HTR-8/SVneo (cell line): Measurements from ENCODE around the gene GABRB3.

Experiments used
- DNase-seq: peaks from one replicate; pipeline ENCODE4 v3.0.0; 2011; ENCODE audit warnings: low spot score, mixed read lengths; ENCODE audit not compliant: insufficient read length
- FAIRE-seq: peaks from 2 replicates; lab custom pipeline; 2011; peaks lifted over from hg19 to GRCh38; lab: Jason Lieb, UNC

GABRB3 gene

DNA sequence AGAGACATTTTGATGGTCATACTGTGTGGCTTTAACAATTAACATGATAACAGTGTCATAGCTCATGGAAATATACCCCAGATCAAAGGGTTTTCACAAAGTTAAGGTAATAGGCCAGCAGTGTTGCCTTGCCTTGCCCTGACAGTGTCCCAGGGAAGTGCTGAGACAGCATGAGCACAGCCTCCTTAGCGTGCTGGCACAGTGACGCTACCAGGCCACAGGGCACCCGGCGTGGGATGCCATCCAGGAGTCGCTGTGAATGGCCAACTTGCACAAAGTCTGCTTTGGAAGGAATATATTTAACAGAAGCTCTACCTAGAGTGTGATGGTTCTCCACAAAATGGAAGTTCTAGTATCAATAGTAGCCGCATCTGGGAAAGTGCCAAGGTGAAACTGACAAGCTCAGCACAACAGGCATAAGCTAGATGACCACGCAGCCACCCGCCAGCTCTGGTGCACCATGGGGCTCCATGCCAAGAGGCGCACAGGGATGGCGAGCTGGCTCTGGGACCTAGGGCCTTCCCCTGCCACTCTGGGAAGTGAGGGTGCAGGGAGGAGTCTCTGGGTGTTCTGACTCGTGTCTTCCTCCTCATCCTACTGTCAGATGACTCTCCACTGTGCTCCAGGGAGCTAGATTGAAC lies 86.2 kb downstream of the GABRB3 start:
- DNase-seq (no peak), FAIRE-seq (no peak)

DNA sequence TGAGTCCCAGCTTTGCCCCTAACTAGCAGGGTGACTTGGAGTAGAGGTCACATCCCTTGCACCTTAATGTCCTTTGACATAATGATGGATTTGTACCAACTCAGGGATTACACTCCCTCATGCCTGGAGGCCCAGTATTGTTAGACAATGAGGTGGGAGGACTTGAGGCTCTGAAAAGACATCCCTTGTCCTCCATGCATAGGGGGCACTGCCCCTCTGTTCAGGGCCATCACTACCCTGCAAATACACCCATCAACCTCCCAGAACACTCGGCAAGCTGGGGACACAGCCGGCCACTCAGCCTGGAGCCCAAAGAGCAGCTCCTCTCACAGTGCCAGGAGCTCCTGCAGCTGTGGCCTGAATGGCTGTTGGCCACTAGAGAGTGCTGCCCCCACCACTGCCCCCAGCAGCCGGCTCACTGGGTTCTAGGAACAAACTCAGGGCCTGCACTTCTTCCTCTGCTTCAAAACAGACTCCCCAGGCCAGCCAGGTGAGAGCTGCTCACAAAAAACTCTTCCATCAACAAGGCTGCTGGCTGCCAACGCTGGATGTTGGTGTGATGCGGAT lies 90.2 kb downstream of the GABRB3 start:
- FAIRE-seq (no peak), DNase-seq (no peak)

DNA sequence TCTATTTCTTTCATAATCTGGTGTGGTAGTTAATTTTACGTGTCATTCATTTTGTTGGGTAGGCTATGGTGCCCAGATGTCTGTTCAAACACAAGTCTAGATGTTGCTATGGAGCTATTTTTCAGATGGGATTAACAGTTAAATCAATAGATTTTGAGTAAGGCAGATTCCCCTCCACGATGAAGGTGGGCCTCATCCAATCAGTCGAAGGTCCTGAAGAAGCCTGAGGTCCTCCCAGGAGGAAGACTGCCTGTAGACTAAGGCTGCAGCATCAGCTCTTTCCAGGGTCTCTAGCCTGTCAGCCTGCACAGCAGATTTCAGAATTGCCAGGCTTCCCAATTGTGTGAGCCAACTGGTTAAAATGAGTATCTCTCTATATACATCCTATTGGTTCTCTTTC lies 92.9 kb downstream of the GABRB3 start:
- no peak for DNase-seq
- FAIRE-seq = no peak

DNA sequence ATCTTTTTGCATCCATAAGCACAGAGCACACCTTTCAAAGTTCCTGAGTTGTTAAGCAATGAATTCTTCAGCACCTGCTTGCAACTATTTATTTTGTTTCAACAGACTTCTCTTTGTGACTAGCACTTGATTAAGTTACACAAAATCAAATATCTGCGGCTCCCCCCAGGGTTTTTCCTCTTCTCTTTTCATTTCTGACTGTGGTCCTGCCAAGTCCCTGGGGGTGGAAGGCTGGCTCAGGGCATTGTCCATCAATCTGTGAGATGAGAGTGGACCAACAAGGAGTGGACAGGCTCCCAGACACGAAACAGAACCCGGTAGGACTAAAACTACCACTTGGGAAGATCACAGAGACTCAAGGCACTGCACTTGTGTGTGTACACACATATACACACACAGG lies 96.8 kb downstream of the GABRB3 start:
- DNase-seq = no peak

DNA sequence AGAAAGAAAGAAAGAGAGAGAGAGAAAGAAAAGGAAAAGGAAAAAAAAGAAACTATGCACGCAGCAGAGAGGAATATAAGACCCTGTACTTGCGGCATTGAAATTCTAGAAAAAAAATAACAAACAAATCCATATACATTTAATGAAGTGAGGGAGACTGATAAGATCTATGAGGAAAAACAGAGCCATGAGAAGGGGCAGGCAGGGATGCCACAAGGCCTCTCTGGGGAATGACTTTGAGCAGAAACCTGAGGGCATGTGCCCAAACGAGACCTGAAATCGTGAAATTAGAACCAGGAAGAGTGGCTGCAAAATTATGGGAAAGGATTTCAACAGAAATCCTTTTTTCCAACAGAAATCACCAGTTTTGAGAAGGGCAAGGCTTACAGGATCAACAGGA lies 98.4 kb downstream of the GABRB3 start:
- no peak for DNase-seq
- no peak for FAIRE-seq

More for the DNA sequence above, 96.8 kb downstream of the GABRB3 start:
- FAIRE-seq = no peak

DNA sequence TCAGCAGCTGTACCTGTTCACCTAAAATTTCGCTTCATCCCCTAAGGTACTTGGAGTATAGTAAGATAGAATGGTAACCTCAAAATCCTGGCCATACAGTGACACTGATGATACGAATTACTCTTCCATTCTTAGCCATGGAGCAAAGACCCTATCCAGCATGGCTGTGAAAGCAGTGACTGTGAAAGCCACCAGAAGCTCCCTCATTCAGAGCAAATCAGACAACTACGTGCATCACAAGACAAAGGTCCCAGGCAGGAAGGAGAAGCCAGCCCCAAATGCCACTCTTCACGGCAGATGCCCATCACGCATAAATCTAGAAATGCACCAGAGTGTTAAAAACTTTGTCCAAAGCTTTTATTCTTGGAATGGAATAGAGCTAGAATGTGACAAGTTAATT lies 99.4 kb downstream of the GABRB3 start:
- DNase-seq = no peak
- no peak for FAIRE-seq

DNA sequence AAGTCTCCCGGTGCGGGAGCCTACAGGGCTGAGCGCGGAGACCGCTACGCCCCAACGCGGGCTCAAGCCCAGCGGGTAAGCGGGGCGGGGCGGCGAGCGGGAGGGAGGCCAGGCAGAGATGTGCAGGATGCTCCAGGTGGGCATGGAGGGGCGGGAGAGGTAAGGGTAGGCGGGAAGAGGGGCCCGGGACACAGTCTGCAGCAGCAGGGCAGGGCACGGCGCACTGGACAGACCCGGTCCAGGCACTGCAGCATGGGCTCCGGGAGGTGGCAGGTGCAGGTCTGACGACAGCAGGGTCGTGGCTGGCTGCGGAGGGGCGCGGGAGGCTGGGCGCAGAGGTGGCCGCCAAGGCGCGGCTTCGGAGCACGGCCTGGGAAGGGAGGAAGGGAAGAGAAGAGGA lies 102.8 kb downstream of the GABRB3 start:
- DNase-seq (no peak), FAIRE-seq (no peak)

DNA sequence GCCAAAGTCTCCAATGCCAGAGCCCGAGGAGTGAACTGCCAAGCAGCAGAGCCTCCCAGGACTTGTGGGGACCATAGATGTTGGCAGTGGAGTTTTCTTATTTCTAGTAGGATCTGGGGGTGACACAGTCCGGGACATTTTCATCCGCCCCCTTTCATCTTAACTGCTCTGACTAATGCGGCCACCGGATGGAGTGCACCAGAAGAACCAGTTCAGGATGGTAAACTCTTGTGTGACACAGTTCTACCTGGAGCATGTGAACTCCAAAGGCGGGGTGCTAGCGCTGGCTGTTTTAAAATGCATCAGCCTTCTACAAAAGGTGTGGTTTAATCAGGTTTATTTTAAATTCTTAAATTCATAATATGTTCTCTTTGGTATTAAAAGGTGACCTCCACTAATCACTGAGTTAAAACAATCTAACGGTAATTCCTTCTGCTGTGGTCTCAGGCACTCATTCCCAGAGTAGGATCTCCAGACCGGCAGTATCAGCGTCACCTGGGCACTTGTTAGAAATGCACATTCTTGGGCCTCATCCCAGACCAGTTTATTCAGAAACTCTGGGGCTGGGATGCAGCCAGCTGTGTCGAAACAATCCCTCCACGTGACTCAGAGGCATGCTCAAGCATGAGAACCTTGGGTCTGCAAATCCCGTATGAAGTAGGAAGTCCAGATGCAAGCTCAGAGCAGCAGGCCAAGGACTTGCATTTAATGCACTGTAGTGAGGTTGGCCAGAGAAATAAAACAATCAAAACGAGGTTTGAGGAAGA lies 105.5 kb downstream of the GABRB3 start:
- DNase-seq (no peak), FAIRE-seq (no peak)

DNA sequence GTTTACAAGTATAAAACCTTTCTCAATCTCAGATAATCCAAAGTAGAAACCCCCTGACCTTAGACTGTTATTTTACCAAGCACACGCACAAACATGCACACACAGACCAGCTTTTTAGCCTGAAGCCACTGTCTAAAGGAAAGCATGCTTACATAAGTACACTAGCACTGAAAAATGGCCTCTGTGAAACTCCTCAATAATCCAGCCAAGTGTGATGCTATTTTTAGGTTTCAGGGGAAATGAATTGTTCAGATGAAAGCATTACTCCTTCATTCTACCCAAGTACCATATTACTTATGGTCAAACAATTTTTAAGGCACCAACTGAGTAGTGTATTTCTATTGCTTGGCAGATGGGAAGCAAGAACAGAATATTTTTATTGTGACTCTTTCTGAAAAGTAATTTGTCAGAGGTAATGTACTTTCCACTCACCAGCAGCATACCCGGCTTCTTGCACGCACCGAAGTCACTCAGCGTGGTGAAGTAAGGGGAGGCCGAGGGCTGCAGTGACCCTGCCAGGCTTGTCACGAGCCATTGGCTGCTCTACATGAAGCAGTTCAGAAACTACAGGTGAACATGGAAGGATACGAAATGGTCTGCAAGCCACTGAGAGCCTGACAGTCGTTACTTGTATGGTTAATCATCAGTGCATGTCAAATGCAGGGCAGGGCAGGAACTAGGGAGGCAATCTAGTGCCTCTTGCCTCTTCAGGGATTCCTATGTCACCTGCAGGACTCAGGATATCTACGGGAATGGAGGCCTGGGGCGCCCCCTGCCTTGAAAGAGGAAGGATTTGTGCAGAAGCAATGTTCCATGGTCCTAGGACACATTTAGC lies 106.7 kb downstream of the GABRB3 start:
- DNase-seq = no peak

DNA sequence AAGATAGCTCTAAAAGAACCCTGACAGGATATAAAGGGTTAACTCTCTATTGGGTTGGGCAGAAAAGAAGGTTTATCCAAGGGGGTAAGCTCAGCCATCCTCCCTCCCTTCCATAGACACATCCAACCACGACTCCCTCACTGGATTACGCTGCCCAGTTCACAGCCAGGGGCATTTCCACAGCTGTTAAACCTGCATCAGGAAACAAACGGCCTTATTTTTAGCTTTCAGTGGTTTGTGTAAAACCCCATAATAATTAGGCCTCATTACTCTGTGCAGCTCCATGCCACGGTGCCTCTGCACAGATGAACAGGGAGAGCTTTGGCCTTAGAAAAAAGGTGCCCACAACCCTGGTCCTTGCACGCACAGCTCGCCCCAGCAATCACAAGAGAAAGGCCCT lies 110.6 kb downstream of the GABRB3 start:
- FAIRE-seq (no peak), DNase-seq (no peak)

More for the DNA sequence above, 106.7 kb downstream of the GABRB3 start:
- no peak for FAIRE-seq

DNA sequence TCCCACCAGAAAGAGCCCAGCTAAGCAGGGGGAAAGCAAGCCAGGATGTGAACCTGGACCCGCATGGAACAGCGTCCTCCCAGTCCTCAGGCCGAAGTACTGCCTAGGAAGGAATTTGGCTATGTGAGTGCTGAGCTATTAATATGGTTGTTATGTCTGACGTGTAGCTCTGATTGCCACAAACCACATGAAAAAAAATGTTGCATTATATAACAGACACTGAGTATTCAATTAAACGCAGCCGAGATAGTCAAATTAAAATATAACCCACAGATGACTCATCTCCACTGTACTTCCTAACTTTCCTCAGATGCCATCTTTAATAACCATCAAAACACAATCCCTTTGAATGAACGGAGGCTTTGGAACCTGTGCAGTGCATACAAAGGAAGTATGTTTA lies 111.1 kb downstream of the GABRB3 start:
- DNase-seq = no peak
- FAIRE-seq = no peak

DNA sequence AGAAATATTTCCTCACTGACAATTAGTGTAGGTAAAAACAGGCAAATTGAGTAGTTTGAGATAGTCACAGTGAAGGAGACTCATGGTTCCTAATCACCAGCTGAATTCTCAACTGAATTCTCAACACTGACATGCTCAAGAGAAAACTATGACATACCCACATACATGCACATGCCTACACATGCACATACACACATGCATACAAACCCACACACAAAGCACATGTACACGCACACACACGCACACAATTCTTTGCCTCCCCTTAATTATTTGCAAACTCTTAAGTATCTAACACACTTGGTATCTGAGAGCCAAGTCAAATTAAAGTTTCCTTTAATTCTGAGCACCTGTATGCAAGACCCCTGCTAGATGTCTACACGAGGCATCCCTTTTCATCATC lies 111.8 kb downstream of the GABRB3 start:
- no peak for FAIRE-seq
- DNase-seq = no peak

DNA sequence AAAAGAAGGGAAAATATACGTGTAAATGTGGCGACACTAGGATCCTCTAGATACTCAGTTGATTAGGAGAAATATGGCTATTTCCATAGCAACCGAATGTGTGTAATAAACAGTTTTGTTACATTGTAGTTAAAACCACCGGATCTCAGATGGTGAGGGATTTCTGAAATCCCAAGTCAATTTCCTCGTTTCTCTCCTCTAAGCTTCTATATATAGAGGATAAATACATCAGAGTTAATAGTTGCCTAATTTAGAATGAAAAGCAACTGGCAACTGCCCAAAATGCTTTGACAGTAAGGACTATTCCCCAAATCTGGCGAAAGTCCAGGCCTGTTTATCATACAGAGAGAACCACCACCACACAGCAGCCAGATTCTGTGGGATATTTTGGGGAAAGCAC lies 112.6 kb downstream of the GABRB3 start:
- FAIRE-seq = no peak

DNA sequence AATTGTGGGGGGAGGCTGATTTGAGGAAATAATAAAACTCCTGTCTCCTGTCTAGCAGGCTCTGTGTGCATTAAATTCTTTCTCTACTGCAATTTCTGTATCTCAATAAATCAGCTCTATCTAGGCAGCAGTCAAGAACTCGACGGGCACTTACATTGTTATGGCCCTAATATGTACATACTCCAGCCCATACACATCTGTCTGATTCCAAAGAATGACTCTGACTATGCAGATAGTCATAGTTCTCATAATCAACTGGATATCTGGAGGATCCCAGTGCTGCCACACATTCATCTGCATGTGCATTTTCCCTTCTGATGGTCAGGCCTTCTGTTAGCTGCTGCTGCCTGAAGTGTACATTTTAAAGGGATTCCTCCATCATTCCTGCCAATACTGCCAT lies 114.6 kb downstream of the GABRB3 start:
- FAIRE-seq (no peak), DNase-seq (no peak)

More for the DNA sequence above, 112.6 kb downstream of the GABRB3 start:
- no peak for DNase-seq

DNA sequence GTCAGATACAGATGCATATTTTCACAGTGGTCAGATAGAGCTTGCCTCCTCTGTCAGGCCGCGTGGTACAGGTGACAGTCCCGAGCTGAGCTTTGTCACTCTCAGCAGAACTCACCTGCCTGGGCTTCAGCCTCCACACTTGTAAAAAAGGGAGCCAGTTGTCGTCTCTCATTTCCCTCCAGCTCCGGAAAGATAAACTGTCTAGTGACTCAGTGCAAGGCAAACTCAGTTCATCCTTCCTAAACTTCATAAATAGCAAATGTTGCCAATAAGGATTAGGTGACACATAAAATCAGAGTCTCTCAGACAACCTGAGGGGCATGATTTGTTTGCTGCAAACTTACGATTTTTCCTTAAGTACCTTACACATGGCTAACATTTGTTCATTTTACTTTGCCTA lies 116.8 kb downstream of the GABRB3 start:
- FAIRE-seq (no peak), DNase-seq (no peak)

DNA sequence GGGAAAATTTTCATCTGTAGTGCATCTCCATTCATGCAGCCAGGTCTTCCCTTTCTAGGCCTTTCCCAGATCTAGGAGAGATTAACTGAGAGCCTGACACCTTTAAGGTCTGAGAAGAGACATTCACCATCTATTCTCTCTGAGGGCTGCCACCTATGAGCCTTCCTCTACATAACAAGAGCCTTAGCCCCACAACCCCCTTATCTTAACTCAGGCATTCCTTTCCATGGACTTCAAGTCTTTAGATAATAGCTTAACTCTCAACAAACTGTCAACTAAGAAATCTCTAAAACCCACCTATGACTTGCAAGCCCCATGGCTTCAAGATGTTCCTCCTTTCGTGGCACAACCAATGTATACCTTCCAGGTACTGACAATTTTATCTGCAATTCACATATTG lies 121.0 kb downstream of the GABRB3 start:
- DNase-seq = no peak
- no peak for FAIRE-seq

DNA sequence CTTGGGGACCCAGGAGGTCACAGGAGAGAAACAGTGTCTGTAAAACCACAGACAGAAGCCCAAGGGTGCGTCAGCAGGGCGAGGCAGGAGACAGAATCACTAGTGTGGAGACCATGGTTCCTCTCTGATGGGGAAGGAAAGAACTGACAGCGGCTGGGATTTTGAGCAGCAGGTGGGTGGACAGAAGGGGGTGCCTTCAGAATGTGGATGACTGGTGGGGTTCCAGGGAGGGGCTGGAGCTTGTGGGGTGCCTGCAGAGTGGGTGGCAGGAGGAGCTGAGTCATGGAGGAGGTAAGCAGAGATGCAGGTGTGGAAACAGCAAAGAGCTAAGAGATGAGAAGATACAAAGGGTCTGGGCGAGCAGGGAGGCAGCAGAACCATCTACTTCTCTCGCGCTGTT lies 124.2 kb downstream of the GABRB3 start:
- DNase-seq (no peak), FAIRE-seq (no peak)

DNA sequence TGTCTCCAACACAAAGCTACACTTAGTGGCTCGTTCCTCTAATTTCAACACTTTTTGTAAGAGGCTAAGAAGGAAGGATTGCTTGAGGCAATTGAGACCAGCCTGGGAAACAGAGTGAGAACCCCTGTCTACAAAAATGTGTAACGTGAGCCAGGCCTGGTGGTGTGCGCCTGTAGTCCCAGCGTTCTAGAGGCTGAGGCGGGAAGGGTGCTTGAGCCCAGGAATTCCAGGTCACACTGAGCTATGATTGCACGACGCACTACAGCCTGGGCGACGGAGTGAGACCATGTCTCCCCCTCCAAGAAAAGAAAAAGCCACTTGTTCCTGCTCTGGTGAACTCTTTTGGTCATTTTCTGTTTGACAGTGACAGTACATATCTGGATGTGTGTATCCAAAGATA lies 127.9 kb downstream of the GABRB3 start:
- FAIRE-seq (no peak), DNase-seq (no peak)

DNA sequence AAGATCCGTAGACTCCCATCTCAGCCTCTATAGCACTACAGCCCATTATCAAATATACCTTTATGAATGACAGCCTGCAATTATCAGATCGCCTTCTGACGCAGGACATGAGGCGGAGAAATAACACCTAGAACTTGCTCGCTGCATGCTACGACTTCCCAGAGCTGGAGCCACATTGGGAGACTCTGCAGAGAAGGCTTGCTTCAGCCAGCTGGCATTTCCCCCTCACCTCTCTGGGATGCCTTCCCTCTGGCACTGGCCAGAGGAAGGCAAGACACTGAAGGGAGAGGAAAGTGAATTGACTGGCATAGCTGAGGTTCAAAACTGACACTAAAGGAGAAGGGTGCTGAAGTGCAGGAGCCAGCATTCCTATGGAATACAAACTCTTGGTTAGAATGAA lies 131.7 kb downstream of the GABRB3 start:
- FAIRE-seq (no peak), DNase-seq (no peak)

DNA sequence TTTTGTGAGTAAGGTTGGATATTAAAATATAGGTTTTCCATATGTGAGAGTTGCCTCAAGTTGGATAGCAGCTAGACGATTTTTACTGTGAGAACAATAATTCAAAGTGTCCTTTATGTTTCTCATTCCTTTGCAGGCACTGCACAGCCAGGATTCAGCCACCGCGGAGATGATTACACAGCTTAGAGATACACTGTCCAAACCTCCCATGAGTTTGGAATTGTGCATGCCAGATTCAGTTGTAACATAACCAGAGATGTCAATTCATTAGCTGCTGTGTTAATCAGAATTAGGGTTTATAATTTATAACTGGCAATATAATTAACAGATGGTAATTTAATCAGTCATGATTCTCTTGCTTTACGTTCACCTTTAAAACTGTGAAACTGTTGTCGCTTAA lies 132.3 kb downstream of the GABRB3 start:
- no peak for FAIRE-seq
- no peak for DNase-seq

DNA sequence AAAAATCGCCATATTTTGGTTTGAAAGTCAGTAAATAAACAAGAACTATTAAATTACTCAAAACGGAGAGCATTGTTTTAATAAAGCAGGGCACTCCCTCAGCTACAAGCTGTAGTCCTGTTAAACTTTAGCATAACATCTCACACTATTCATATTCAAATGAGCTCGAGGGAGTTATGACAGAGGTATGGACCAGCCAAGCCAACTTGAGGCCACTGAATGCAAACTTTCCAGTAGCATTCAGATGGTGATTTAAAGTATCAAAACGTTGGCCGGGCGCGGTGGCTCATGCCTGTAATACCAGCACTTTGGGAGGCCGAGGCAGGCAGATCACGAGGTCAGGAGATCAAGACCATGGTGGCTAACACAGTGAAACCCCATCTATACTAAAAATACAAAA lies 132.9 kb downstream of the GABRB3 start:
- FAIRE-seq (no peak), DNase-seq (no peak)
